KMS-11 (cell line): ENCODE measurements around the gene PARD3B.

Source experiments
- H2AFZ ChIP-seq: fragments of 200-600 bp; sonication (generic); 2 replicates; pipeline ENCODE4 v1.6.1; 2016; ENCODE audit warnings: antibody characterized with exemption, mixed run types, low read depth
- H3K27ac ChIP-seq: fragments of 200-600 bp; sonication (generic); 2 replicates; pipeline ENCODE4 v1.6.1; 2016; ENCODE audit warnings: mild to moderate bottlenecking, mixed run types
- H3K27me3 ChIP-seq: fragments of 200-600 bp; sonication (generic); 2 replicates; pipeline ENCODE4 v1.6.1; 2017; ENCODE audit warnings: mild to moderate bottlenecking, low read depth, mixed run types, moderate library complexity; ENCODE audit not compliant: insufficient read depth
- H3K36me3 ChIP-seq: fragments of 200-600 bp; sonication (generic); 2 replicates; pipeline ENCODE4 v1.6.1; 2017; ENCODE audit warnings: mild to moderate bottlenecking, mixed run types; ENCODE audit not compliant: insufficient read depth
- H3K4me1 ChIP-seq: fragments of 200-600 bp; sonication (generic); 2 replicates; pipeline ENCODE4 v1.6.1; 2016; ENCODE audit warnings: mild to moderate bottlenecking, low read depth, mixed run types; ENCODE audit not compliant: poor library complexity, severe bottlenecking
- H3K4me2 ChIP-seq: fragments of 200-600 bp; sonication (generic); 2 replicates; pipeline ENCODE4 v1.7.0; 2016; ENCODE audit warnings: mild to moderate bottlenecking, mixed run types
- H3K4me3 ChIP-seq: fragments of 200-600 bp; sonication (generic); IDR thresholded peaks from 2 replicates; pipeline ENCODE4 v1.6.1; 2017; ENCODE audit warnings: low read depth, low read length, mixed read lengths; ENCODE audit not compliant: insufficient read depth
- H3K79me2 ChIP-seq: fragments of 200-600 bp; sonication (generic); 2 replicates; pipeline ENCODE4 v1.6.1; 2016; ENCODE audit warnings: low read depth, mixed run types; ENCODE audit not compliant: insufficient read depth
- H3K9ac ChIP-seq: fragments of 200-600 bp; sonication (generic); 2 replicates; pipeline ENCODE4 v1.6.1; 2016; ENCODE audit warnings: mild to moderate bottlenecking, mixed run types
- H4K20me1 ChIP-seq: fragments of 200-600 bp; sonication (generic); 2 replicates; pipeline ENCODE4 v1.6.1; 2016; ENCODE audit warnings: mild to moderate bottlenecking, mixed run types; ENCODE audit not compliant: insufficient read depth
- CTCF ChIP-seq: fragments of 200-600 bp; sonication (generic); conservative IDR thresholded peaks from 2 replicates; pipeline ENCODE4 v1.6.1; 2017; ENCODE audit warnings: low read depth, mild to moderate bottlenecking, antibody characterized with exemption, low read length, moderate library complexity, mixed read lengths

The PARD3B gene

GRCh38 chr2:205496370-205496769, 951.1 kb downstream of the PARD3B start:
- Histone ChIP-seq H4K20me1 (no peaks in the 10 kb centered on the region), H3K4me1 (peaks cover 27% of the 10 kb centered on the region), H3K79me2 (no peaks in the 10 kb centered on the region), H3K4me2 (no peak overlapping the region), H3K27me3 (no peaks in the 10 kb centered on the region), H2AFZ (no peak overlapping the region), H3K27ac (no peak overlapping the region), H3K9ac (no peak overlapping the region), H3K36me3 (no peaks in the 10 kb centered on the region), H3K4me3 (no peak overlapping the region)
- no peak for TF ChIP-seq CTCF

- Histone ChIP-seq H3K9ac (no peak overlapping the region), H3K4me3 (no peak overlapping the region), H3K79me2 (no peaks in the 10 kb centered on the region), H3K4me1 (peaks cover 31% of the 10 kb centered on the region), H4K20me1 (no peaks in the 10 kb centered on the region), H3K36me3 (no peaks in the 10 kb centered on the region), H3K27ac (no peak overlapping the region), H3K4me2 (no peak overlapping the region), H2AFZ (no peak overlapping the region), H3K27me3 (no peaks in the 10 kb centered on the region)
- TF ChIP-seq CTCF, result no peak
Measured at GRCh38 chr2:205496772-205497171, 951.5 kb downstream of the PARD3B start.

GRCh38 chr2:205499006-205499405, 953.7 kb downstream of the PARD3B start:
- no peak overlapping the region for H3K4me2 ChIP-seq
- no peak overlapping the region for H2AFZ ChIP-seq
- TF ChIP-seq CTCF, result no peak
- no peaks in the 10 kb centered on the region for H4K20me1 ChIP-seq
- H3K36me3 ChIP-seq, result no peaks in the 10 kb centered on the region
- no peak overlapping the region for H3K9ac ChIP-seq
- H3K4me1 ChIP-seq, result peaks cover 43% of the 10 kb centered on the region
- H3K79me2 ChIP-seq, result no peaks in the 10 kb centered on the region
- H3K27ac ChIP-seq, result no peak overlapping the region
- H3K27me3 ChIP-seq, result no peaks in the 10 kb centered on the region
- H3K4me3 ChIP-seq, result no peak overlapping the region

- no peaks in the 10 kb centered on the region for H3K27me3 ChIP-seq
- peak overlapping the region; percentile 72 for H3K27ac ChIP-seq
- H3K79me2 ChIP-seq, result no peaks in the 10 kb centered on the region
- peak overlapping the region; percentile 10; the same call in 1 of the 2 replicates for H3K9ac ChIP-seq
- H2AFZ ChIP-seq, result peak overlapping the region; percentile 39; the same call in 1 of the 2 replicates
- H3K4me2 ChIP-seq, result peak overlapping the region; percentile 84
- H3K36me3 ChIP-seq, result no peaks in the 10 kb centered on the region
- H3K4me3 ChIP-seq, result no peak overlapping the region
- no peak for TF ChIP-seq CTCF
- no peaks in the 10 kb centered on the region for H4K20me1 ChIP-seq
- H3K4me1 ChIP-seq, result peaks cover 43% of the 10 kb centered on the region
Measured at GRCh38 chr2:205500065-205500464, 954.8 kb downstream of the PARD3B start.
